HL-60 (cell line): ENCODE data around the gene GDF7.

Experiments
- DNase-seq, 2 experiments: peaks; one replicate each; pipeline ENCODE4 v3.0.0-alpha.2; 2010 to 2020; ENCODE audit warnings: low read depth in 1 of 2, low spot score in 1 of 2
- H3K27ac ChIP-seq: fragments of 250-450 bp; sonication (Bioruptor Pico); replicated peaks from 2 replicates; pipeline ENCODE4 v1.5.1; 2020; ENCODE audit warnings: mild to moderate bottlenecking, moderate library complexity
- H3K27me3 ChIP-seq: fragments of 250-450 bp; sonication (Bioruptor Pico); 2 replicates; pipeline ENCODE4 v1.5.1; 2021; ENCODE audit warnings: mild to moderate bottlenecking, moderate library complexity; ENCODE audit not compliant: insufficient read depth, poor library complexity, severe bottlenecking
- H3K4me3 ChIP-seq: replicated peaks from 2 replicates; pipeline ENCODE4 v1.5.1; 2011; ENCODE audit warnings: mild to moderate bottlenecking, control low read depth, low read length; ENCODE audit not compliant: insufficient read depth
- GABPA ChIP-seq: IDR thresholded peaks from 2 replicates; pipeline ENCODE4 v1.6.1; 2012; ENCODE audit warnings: low read depth
- POLR2AphosphoS5 ChIP-seq: IDR thresholded peaks from 2 replicates; pipeline ENCODE4 v1.6.1; 2012; ENCODE audit warnings: low read depth
- REST ChIP-seq: IDR thresholded peaks from 2 replicates; pipeline ENCODE4 v1.6.1; 2012; ENCODE audit warnings: low read depth; ENCODE audit not compliant: insufficient replicate concordance
- SPI1 ChIP-seq: IDR thresholded peaks from 2 replicates; pipeline ENCODE4 v1.6.1; 2012; ENCODE audit warnings: low read depth, mild to moderate bottlenecking, borderline replicate concordance
- TF ChIP-seq, protein P1 (sequence below): IDR thresholded peaks from one replicate; pipeline ENCODE4 v1.5.1; 2011; ENCODE audit warnings: low read length, control low read depth, inconsistent platforms; ENCODE audit not compliant: insufficient read depth

The GDF7 gene

GRCh38 chr2:20689428-20690264 lies 22.7 kb downstream of the GDF7 start:
- Histone ChIP-seq H3K27ac (no peak overlapping the region), H3K27me3 (no peaks in the 10 kb centered on the region), H3K4me3 (no peak overlapping the region)
- no peak for DNase-seq
- TF ChIP-seq SPI1 (no peak), GABPA (no peak), REST (no peak)
- TF ChIP-seq, protein P1, sequence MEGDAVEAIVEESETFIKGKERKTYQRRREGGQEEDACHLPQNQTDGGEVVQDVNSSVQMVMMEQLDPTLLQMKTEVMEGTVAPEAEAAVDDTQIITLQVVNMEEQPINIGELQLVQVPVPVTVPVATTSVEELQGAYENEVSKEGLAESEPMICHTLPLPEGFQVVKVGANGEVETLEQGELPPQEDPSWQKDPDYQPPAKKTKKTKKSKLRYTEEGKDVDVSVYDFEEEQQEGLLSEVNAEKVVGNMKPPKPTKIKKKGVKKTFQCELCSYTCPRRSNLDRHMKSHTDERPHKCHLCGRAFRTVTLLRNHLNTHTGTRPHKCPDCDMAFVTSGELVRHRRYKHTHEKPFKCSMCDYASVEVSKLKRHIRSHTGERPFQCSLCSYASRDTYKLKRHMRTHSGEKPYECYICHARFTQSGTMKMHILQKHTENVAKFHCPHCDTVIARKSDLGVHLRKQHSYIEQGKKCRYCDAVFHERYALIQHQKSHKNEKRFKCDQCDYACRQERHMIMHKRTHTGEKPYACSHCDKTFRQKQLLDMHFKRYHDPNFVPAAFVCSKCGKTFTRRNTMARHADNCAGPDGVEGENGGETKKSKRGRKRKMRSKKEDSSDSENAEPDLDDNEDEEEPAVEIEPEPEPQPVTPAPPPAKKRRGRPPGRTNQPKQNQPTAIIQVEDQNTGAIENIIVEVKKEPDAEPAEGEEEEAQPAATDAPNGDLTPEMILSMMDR: no peak

GRCh38 chr2:20691076-20691734 lies 24.3 kb downstream of the GDF7 start:
- no peak for DNase-seq
- Histone ChIP-seq H3K27me3 (no peaks in the 10 kb centered on the region), H3K27ac (no peak overlapping the region), H3K4me3 (no peak overlapping the region)
- TF ChIP-seq POLR2AphosphoS5 (no peak), SPI1 (no peak), REST (no peak), GABPA (no peak)
- TF ChIP-seq, protein P1: no peak

DNA sequence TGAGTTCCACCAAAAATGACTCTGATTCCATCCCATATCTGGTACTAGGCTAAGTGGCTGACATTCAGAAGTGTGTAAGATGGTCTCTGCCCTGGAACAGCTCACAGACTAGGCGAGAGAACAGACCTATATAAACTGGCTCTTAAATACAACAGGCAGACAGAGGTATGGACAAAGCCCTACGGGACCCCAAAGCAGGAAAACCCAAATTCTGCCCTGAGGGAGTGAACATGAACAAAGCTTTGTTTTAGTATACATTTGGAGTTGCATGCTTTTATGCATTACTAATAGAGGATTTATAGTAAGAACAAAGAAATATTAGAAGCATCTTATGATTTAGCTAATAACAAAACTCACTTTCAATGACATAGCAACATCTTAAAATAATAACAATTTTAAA lies 25.1 kb downstream of the GDF7 start:
- TF ChIP-seq POLR2AphosphoS5: no peak
- TF ChIP-seq SPI1: no peak
- TF ChIP-seq REST: no peak
- TF ChIP-seq, protein P1: no peak
- TF ChIP-seq GABPA: no peak
- H3K4me3 ChIP-seq: no peak overlapping the region
- no peaks in the 10 kb centered on the region for H3K27me3 ChIP-seq
- no peak for DNase-seq
- no peak overlapping the region for H3K27ac ChIP-seq
